ENCODE measurements around the gene RRH. TPM values are rescaled to one million over a fixed set of nuclear protein-coding genes. Genes with fewer than 3 reads are reported as not detected.
"Not testable (repeated sequence)": the region's sequence is repeated elsewhere in the genome, so short reads cannot be mapped to it uniquely, and the experiment has no call there.

RRH gene
- total RNA-seq, 1 experiment from 2014 or later, result 0.52 TPM

DNA sequence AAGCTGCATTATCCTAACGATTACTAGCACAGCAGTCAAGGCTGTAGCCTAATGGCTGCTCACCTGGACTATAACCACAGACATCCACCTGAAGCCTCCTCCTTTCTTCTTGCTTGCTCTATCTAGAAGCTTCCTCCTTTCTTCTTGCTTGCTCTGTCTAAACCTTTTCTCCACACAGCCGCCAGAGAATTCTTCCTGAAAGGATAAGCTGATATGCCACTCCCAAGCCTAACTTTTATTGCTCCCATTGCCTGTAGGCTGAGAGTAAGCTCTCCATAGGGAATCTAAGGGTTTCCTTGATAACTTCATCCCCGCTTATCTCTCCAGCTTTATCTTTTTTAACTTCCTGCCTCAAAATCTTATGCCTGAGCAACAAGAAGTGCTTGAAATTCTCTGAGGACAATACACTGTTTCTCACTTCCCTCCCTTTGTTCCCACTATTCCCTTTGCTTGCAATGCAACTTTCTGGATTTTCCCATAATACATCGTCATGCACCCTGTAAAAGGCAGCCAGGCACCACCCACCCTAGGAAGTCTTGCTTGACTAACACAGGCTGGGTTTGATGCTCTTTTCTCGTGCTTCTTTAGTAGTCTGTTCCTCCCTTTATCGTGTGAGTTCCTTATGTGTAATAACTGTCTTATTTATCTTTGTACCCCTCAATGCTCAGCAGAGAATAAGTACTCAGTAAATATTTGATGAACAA is 18.8 kb downstream of the RRH start:
- DNase-seq (ENCODE audit: low spot score), result no peak

DNA sequence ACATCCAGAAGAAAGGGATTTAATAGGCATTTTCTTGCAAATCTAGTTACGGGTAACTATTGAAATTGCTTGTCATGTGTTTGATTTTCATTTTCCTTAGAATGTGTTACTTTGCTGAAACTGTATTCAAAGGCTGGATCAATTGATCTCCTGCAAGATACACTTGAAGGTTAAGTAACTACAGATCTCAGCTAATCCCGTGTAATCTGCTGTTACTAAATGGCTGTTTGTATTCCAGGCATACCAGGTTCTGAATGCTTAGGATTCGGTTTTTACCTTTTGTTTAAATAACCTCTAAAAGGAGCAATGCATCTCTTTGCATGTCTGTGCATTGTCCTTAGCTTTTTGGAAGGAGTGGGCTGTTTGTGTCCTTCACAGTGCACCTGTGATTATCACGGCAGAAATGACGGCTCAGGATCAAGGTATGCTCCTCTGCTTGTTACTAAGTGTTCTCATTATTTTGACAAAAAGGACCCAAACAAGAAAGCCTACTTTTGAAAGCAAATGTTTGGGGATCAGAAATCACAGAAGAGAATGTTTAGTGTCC is 20.2 kb downstream of the RRH start, which contains the start of gene LRIT3:
TSS of gene LRIT3 (plus strand) at position 212 of the 547 bp plus-strand sequence. CDS start at position 307, 95 bp downstream.
- DNase-seq (ENCODE audit: low spot score), result no peak

DNA sequence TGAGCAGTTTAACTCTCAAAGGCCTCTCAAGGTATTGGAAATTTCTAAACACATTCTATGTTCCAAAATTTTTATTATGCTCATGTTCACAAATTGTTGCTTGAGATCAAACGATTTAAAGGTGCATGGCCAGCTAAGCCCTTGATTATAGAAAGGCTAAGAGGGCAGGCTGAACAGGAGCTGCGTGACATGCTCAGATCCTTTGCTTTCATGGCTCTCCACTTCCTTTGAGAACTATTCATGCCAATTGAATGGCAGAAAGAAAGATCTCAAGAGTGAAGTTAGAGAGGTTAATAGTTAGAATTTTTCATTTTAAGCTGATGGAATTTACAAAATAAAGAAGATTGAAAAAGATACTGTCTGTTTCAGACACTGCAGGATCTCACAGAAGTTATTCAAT is 20.7 kb downstream of the RRH start:
- no peak for DNase-seq (ENCODE audit: low spot score)

DNA sequence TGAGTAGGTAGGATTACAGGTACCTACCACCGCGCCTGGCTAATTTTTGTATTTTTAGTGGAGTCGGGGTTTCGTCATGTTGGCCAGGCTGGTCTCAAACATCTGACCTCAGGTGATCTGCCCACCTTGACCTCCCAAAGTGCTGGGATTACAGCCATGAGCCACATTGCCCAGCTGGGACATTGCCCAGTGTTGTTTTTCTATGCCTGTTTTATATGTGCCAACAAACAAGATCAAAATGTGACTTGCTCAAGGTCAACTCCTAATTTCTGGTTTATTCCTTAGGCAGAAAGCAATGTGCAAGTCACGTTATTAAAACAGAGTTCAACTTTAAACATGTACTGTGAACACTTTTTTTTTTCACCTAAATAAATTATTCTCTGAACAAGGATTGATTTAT is 22.8 kb downstream of the RRH start:
- DNase-seq (ENCODE audit: low spot score), result no peak

DNA sequence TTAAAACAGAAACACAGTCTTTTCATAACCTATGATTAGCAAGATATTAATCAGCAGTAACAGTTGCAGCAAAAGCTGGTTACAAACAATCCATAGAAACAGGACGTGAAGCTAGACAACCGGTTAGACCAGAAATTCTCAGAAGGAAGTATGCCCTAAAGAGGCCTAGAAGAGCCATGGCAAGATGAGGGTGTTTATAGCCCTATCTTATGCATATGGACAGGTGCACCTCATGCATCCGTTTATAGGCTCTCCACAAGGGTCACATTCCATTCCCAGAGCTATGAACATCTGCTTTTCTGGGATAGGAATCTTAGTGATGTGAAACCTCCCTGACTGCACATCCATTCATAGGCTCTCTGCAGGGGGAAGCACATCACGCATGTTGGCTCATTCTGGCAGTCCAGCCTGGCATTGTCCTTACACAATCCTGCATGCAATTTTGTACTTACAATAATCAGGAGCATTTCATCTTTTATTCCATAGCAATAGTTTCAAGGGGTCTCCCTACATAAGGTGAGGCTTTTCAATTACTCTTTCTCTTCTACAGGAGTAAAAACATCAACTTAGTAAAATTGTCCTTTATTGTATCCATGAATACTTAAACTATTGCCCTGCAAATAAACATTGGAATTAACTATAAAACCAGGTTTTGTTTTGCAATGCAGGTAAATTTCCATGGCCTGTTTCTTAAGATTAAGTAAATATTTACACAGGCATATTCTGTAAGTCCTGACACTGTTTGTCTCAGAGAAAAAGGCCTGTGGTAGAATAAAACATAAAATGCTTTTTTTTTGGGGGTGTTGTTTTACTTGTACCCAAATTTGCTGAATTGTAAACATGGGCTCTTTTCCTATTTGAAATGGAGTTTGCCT is 31.9 kb downstream of the RRH start:
- DNase-seq (ENCODE audit: low spot score), result not testable (repeated sequence)

DNA sequence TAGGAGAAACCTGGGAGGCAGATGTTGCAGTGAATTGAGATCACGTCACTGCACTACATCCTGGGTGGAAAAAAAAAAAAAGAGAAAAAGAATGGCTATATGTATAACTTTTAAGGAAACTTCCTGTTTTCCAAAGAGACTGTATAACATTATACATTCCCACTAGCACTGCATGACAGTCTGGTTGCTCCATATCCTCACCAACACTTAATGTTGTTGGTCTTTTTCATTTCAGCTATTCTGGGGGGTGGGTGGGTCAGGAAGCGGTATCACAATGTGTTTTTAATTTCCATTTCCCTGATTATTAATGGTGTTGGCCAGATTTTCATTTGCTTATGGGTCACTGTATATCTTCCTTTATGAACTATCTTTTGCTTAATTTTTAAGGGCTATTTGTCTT is 33.5 kb downstream of the RRH start:
- DNase-seq (ENCODE audit: low spot score), result no peak

DNA sequence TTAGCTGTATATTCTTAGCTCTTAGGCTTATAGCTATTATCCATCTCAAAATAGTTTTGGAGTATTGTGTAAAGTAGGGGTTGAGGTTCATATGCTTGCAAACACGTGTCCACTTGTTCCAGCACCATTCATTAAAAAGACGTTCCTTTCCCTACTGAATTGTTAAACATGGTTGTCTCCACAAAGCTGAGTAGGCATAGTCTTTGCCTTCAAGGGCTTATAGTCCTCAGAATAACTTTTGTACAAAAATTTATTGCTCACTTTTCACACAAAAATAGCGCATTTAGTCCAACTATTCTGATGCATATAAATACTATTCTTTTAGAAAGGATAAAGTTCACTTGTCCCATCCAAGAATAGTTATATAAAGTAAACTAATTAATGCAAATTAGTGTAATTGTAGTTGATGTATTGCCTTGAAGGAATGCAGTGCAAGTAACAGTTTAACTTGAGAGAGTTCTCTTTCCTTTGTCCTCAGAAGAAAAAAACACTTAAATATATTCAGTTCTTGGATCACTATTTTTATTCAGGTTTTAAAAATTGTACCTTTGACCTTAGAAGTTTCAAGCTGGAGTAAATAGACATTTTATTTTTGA is 34.2 kb downstream of the RRH start:
- DNase-seq (ENCODE audit: low spot score), result no peak

DNA sequence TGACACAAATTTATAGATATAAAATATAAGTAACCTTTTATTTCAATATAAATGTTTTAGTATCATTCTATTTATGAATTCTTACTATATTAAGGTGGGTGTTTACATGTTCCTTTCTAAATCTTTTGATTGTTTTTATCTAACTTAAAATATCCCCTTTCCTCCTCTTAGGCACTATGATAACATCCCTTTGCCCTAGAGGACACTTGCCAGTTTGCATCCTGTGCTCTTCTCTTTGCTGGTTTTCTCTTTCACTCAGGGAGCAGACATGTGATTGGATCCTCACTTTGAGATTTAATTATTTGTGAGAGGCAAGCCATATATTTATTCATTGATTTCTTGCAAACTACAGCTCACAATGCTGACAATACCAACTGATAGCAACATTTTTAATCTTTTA is 36.4 kb downstream of the RRH start:
- no peak for DNase-seq (ENCODE audit: low spot score)

DNA sequence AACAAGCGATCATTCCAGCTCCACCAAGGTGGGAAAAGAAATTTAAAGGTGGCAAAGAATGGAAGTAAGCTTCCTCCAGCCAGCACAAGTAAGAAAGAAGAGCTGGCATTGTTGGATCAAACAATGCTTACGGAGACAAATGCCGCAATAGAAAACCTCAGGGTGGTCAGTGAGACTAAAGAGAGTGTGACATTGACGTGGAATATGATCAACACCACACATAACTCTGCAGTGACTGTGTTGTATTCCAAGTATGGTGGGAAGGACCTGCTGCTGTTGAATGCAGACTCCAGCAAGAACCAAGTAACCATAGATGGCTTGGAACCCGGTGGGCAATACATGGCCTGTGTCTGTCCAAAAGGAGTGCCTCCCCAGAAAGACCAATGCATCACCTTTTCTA is 42.3 kb downstream of the RRH start:
- no peak for DNase-seq (ENCODE audit: low spot score)

DNA sequence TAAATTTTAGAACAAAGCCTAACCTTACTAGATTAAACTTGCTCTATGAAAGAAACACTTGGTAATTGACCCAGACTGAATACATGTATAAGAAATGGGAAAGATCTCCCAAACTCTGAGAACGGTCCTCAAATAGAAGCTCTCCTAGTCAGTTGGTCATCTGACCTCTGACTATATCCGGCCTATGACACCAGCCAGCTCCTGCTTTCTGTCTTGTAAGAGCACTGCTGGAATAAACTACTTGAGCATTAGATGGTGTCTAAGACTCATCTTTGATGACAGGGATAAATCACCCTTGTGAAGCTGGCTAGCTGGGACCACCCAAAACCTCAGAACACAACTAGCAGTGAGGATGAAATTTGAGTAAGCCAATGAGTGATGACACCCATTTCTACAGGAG is 44.3 kb downstream of the RRH start:
- DNase-seq (ENCODE audit: low spot score), result no peak

DNA sequence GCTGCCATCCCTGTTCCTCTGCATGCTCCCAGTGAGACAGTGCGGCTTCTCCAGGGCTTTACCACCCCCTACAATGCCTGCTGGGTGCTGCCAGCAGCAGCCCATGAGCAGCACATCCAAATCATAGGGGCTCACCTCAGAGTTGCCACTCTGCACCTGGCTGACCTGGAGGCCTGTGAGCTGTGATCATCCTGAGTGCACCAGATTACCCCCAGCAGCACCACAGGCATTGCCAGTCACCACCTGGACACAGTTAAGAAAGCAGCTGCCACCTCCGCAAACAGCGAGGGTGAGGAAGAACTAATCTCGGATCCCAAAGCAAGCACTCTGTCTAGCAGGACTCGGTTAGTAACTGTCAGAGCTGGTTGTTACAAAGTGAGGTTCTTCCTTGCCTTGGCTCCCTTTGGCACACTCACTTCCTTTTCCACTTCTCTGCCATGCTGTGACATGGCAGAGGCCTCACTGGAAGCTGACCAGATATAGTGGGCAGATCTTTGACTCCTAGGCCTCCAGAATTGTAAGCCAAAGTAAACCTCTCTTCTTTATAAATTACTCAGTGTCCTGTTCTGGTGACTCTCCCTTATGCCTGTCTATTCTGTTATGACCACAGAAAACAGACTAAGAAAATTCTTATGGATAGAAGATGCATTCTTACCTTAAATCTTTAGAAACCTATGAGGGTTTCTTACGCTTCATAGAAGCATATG is 45.3 kb downstream of the RRH start:
- DNase-seq (ENCODE audit: low spot score), result no peak

DNA sequence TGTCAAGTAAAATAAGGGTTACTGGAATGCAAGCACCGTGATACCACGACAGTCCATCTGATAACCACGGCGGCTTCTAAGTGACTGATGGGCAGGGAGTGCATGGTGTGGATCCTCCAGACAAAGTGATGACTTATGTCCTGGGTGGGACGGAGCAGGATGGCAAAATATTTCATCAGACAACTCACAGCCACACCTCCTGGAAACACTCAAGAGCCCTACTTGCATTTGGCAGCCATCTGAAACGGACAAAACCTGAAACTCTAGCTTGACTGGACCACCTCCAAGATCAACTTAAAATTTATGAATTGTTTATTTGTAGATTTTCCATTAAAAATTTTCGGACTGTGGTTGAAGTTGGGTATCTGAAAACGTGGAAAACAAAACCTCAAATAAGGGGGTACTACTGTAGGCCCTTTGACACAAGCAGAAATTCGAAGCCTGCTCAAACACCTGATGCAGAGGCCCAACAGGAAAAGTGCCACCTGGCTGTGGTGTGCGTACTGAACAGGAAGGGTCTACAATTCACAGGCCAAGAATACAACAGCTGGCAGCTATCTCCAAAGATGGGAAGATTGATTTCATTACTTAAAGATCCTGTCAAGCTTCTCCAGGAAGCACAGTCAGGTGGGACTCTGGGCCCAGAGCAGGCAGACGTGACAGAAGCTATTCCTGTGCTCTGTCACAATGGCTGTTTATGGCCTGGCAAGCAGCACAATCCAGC is 46.2 kb downstream of the RRH start:
- DNase-seq (ENCODE audit: low spot score), result peak; percentile 4

DNA sequence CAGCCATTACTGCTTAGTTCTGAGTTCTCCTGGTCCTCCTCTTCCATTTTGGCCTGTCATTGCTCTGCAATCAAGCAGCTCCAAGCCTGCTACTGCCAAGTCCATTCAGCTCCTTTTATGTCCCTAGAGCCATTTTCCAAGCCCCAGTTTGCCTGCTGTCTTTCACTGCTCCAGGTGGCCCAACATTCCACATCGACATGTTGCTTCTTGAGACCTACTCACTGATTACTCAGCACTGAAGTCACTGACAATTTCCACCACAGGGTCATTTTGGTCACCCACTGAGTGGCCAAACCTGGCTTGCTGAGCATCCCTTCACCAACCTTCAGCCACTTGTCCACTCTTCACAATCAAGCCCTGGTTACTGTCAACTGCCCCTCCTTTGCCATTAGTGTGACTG is 47.3 kb downstream of the RRH start:
- no peak for DNase-seq (ENCODE audit: low spot score)

DNA sequence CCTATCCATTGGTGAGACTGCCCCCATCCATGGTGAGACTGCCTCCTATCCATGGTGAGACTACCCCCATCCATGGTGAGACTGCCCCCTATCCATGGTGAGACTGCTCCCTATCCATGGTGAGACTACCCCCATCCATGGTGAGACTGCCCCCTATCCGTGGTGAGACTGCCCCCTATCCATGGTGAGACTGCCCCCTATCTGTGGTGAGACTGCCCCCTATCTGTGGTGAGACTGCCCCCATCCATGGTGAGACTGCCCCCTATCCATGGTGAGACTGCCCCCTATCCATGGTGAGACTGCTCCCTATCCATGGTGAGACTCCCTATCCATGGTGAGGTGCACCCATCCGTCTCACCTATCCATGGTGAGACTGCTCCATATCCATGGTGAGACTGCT is 47.8 kb downstream of the RRH start:
- DNase-seq (ENCODE audit: low spot score), result not testable (repeated sequence)

DNA sequence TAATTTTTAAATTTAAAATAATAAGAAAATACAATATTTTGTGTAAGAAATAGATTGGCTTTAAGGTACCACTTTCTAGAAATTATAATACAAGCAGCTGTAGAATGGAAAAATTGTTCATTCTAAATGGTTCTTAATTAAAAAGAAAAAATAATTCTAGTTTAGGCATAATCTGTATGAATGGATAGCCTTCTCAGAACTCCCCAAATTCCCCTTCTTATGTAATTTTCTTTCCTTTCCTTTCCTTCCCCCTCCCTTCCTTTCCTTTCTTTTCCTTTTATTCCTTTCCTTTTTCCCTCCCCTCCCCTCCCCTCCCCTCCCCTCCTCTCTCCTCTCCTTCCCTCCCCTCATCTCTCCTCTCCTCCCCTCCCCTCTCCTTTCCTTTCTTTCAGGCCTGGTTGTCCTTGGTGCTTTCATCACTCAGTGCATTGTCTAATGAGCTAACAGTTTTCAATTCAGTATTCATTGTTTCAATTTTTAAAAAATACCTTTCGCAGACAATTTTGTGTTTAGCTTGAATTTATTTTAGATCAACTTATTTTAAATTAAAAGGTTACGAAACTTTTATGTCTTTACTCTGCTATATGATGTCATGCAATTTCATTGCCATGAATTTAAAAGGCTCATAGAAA is 49.0 kb downstream of the RRH start:
- DNase-seq (ENCODE audit: low spot score), result no peak

DNA sequence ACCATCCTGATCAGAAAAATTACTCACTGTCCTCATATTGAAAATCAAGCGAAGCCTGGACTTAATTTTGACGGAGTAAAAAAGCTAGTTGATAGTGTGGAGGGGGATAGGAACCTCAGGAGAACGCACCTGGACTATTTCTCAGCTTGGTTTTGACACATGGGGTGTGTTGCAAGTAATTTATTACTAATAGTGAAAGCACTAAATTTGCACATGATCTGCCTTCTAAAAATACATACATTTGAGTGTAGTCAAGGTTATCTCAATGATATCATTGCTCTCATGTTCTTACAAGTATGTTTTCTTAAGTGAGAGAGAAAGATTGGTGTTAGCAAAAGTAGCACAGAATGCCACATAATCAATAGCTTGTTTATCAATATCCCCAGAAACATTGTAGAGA is 49.6 kb downstream of the RRH start:
- no peak for DNase-seq (ENCODE audit: low spot score)

DNA sequence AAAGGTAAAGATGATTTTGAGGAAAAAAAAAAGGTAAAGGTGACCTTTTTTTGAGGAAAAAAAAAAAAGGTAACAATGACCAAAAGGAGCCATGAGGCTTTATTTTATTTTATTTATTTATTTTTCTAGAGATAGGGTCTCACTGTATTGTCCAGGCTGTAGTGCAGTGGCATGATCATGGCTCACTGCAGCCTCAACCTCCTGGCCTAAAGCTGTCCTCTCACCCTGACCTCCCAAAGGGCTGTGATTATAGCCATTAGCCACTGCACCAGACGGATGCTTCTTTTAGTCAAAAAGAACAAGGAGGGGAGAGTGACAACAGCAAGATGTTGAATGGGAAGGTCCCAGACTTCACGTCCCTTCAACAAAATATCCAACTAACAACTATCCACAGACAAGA is 50.6 kb downstream of the RRH start:
- no peak for DNase-seq (ENCODE audit: low spot score)

DNA sequence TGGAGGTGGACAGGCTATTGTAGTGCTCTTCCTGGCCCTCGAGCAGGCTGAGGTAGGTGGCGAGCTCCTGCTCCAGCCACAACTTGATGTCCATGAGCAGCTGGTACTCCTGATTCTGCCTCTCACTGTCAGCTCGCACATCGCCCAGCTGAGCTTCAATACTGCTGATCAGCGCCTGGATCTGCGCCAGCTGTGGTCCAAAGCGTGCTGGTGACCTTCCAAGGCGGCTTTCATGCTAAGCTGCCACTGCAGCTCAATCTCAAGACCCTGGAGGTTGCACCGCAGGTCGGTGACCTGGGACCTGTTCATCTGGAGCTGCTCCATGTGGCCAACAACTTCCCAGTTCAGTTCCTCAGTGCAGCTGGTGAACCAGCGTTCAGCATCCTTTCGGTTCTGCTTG is 51.3 kb downstream of the RRH start:
- no peak for DNase-seq (ENCODE audit: low spot score)

DNA sequence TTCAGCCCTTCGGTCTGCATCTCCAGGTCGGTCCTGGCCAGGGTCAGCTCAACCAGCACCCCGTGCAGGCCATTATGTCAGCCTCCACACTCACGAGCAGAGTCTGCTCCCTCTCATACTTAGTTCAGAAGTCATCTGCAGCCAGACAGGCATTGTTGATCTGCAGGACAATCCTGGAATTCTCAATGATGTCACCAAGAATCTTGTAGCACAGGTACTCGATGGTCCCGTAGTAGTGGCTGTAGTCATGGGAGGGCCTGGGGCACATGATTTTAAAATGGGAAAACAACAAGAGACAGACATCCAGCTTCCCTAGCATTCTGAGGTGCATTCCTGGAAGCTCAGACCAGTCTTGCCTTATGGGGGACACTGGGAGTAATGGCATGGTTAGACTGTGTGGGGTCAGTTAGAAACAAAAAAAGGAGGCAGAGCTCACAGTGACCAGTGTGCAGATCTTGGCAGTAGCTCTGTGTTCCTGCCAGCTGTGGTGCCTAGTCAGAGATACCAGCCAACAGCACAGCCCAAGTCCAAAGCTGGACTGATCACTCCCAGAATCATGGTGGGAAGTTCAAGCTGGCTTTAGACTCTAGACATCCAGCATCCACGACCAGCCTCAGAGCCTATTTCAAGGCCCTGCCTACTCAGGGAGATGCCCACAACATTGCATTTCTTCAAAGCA is 52.0 kb downstream of the RRH start:
- DNase-seq (ENCODE audit: low spot score), result no peak

DNA sequence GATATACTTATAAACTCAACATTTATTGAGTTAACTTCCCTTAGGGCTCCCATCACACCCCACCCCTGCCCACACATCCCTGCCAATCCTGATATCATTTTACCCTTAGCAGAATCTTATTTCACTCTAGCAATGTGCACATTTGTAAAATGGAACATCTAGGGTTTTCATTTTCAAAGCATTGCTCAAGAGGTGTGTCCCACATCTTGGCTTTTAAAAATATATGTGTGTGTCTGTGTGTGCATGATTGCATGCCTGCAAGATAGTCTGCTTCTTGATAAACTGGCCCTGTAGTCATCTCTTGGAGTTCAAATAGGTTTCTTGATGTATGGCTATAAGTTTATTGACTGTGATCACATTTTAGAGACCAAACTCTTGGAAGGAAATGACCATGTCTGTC is 58.5 kb downstream of the RRH start:
- no peak for DNase-seq (ENCODE audit: low spot score)

All from A172 (cell line).